GM18907 (cell line): ENCODE data around the gene WDR86.

Experiments used
- ATAC-seq: cut with Tn5 transposase; IDR thresholded peaks from one replicate; pipeline ENCODE4 v1.9.1; 2021; ENCODE audit warnings: mild to moderate bottlenecking, moderate library complexity; ENCODE audit not compliant: unreplicated experiment

The WDR86 gene

GRCh38 chr7:151439855-151440798 is 30.3 kb upstream of the WDR86 start, which contains the start of gene CRYGN:
TSS of gene CRYGN (minus strand) at chr7:151440141. CDS start at chr7:151439917, 224 bp downstream.
- ATAC-seq = no peak

GRCh38 chr7:151438864-151439601 is 29.2 kb upstream of the WDR86 start:
- ATAC-seq = no peak

GRCh38 chr7:151437866-151438516 is 28.2 kb upstream of the WDR86 start:
- ATAC-seq = no peak

- ATAC-seq = no peak
Measured at GRCh38 chr7:151437159-151437553, 27.3 kb upstream of the WDR86 start.

- no peak for ATAC-seq
Measured at GRCh38 chr7:151436446-151437158, 26.8 kb upstream of the WDR86 start.

- no peak for ATAC-seq
Measured at GRCh38 chr7:151435971-151436370, 26.1 kb upstream of the WDR86 start.

GRCh38 chr7:151435103-151435916 is 25.5 kb upstream of the WDR86 start:
- ATAC-seq = no peak

- no peak for ATAC-seq
Measured at GRCh38 chr7:151434549-151434948, 24.7 kb upstream of the WDR86 start.

GRCh38 chr7:151433721-151434400 is 24.0 kb upstream of the WDR86 start:
- ATAC-seq = no peak

GRCh38 chr7:151432658-151433521 is 23.1 kb upstream of the WDR86 start:
- peak; percentile 66 for ATAC-seq

GRCh38 chr7:151431768-151432311 is 22.0 kb upstream of the WDR86 start:
- ATAC-seq = no peak

GRCh38 chr7:151431281-151431767 is 21.5 kb upstream of the WDR86 start:
- no peak for ATAC-seq

GRCh38 chr7:151430391-151431205 is 20.8 kb upstream of the WDR86 start:
- no peak for ATAC-seq

GRCh38 chr7:151429560-151430331 is 19.9 kb upstream of the WDR86 start:
- ATAC-seq = no peak

- ATAC-seq = no peak
Measured at GRCh38 chr7:151429237-151429559, 19.4 kb upstream of the WDR86 start.
